Measurements from ENCODE around the gene CNN2.

CNN2 gene

DNA sequence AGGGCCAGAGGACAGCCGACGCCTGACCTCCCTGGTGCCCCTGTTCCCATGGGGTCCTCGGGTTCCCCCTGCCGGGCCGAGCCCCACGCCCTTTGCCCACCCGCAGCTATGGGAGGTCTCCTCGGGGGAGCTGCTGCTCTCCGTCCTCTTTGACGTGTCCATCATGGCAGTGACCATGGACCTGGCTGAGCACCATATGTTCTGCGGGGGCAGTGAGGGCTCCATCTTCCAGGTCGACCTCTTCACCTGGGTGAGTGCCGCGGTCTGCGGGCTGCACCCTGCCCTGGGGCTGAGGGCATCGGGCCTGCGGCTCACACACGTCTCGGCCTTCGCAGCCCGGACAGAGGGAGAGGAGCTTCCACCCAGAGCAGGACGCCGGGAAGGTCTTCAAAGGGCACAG lies 35.7 kb upstream of the CNN2 start:
- in situ Hi-C loops (cut with HindIII; ENCODE audit: low sequenced_read_pairs): no loop called here
- no peak for DNase-seq (ENCODE audit: low read depth)
- TF ChIP-seq, protein P1, sequence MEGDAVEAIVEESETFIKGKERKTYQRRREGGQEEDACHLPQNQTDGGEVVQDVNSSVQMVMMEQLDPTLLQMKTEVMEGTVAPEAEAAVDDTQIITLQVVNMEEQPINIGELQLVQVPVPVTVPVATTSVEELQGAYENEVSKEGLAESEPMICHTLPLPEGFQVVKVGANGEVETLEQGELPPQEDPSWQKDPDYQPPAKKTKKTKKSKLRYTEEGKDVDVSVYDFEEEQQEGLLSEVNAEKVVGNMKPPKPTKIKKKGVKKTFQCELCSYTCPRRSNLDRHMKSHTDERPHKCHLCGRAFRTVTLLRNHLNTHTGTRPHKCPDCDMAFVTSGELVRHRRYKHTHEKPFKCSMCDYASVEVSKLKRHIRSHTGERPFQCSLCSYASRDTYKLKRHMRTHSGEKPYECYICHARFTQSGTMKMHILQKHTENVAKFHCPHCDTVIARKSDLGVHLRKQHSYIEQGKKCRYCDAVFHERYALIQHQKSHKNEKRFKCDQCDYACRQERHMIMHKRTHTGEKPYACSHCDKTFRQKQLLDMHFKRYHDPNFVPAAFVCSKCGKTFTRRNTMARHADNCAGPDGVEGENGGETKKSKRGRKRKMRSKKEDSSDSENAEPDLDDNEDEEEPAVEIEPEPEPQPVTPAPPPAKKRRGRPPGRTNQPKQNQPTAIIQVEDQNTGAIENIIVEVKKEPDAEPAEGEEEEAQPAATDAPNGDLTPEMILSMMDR (IDR thresholded peaks at IDR 0.05; ENCODE audit: low read depth, low read length, missing control alignments): no peak
- H3K4me3 ChIP-seq (ENCODE audit: low read depth, low read length): no peak overlapping the region

DNA sequence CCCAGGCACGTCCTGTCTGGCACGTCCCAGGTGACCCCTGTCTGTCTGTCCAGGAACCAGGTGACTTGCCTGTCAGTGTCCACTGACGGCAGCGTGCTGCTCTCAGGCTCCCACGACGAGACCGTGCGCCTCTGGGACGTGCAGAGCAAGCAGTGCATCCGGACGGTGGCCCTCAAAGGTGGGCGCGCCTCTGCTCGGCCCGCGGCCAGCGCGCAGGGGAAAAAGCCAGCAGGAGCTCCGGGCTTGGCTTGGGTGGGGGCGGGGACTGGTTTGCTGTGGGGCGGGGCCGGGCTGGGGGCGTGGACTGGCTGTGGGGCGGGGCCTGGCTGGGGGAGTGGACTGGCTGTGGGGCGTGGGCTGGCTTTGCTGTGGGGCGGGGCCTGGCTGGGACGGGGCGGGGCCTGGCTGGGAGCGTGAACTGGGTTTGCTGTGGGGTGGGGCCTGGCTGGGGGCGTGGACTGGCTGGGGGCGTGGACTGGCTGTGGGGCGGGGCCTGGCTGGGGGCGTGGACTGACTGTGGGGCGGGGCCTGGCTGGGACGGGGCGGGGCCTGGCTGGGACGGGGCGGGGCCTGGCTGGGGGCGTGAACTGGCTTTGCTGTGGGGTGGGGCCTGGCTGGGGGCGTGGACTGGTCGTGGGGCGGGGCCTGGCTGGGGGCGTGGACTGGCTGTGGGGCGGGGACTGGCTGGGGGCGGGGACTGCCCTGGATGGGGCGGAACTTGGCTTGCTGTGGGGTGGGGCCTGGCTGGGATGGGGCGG lies 35.1 kb upstream of the CNN2 start:
- TF ChIP-seq, protein P1 (IDR thresholded peaks at IDR 0.05; ENCODE audit: low read depth, low read length, missing control alignments): no peak
- H3K4me3 ChIP-seq (ENCODE audit: low read depth, low read length): no peak overlapping the region
- in situ Hi-C loops (cut with HindIII; ENCODE audit: low sequenced_read_pairs): no loop called here
- DNase-seq (ENCODE audit: low read depth): no peak

DNA sequence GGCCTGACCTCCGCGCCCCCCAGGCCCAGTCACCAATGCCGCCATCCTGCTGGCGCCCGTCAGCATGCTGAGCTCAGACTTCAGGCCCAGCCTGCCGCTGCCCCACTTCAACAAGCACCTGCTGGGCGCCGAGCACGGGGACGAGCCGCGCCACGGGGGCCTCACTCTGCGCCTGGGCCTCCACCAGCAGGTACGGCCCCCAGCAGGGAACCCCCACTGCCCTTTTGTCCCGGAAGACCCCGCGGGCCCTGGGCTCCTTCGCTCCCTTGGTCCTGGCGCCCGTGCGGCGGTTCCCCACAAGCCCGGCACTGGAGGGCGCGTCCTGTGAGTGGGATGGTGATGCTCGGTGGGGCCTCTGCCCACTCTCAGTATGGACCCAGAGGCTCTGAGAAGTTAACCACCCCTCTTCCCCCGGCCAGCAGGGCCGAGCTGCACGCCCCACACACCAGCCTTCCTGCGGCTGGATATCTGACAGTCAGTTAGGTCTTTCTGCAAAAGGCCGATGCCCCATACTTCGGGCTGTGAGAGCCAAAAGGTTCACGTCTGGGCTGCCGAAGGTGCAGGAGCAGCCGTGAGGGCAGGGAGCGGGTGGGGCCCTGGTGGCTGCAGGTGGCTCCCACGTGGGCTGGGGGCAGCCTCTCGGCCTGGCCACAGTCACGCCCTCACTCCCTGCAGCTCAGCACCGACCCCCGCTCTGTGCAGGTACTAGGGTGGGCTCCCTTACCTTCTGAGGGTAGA lies 34.3 kb upstream of the CNN2 start:
- no peak overlapping the region for H3K4me3 ChIP-seq (ENCODE audit: low read depth, low read length)
- no peak for DNase-seq (ENCODE audit: low read depth)
- TF ChIP-seq, protein P1 (IDR thresholded peaks at IDR 0.05; ENCODE audit: low read depth, low read length, missing control alignments): no peak
- in situ Hi-C loops (cut with HindIII; ENCODE audit: low sequenced_read_pairs): no loop called here

DNA sequence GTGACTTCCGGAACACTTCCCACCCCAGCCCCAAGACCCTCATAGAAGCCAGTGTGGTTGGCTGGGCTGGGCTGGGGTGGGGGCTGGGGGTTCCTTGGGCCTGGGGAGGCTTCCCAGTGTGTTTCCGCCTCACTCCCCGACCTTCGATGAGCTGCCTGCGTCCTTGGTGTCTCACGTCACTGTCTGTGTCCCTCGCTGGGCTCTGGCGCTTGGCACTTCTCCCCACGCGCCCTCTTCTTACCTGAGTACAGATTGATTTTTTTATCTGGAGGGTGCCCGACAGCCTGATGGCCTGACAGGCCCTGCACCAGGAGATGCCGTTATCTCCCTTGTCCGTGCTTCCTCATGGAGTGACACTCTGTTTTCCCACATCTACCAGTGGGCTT lies 33.7 kb upstream of the CNN2 start:
- no peak for DNase-seq (ENCODE audit: low read depth)
- H3K4me3 ChIP-seq (ENCODE audit: low read depth, low read length): no peak overlapping the region
- TF ChIP-seq, protein P1 (IDR thresholded peaks at IDR 0.05; ENCODE audit: low read depth, low read length, missing control alignments): no peak
- in situ Hi-C loops (cut with HindIII; ENCODE audit: low sequenced_read_pairs): no loop called here

DNA sequence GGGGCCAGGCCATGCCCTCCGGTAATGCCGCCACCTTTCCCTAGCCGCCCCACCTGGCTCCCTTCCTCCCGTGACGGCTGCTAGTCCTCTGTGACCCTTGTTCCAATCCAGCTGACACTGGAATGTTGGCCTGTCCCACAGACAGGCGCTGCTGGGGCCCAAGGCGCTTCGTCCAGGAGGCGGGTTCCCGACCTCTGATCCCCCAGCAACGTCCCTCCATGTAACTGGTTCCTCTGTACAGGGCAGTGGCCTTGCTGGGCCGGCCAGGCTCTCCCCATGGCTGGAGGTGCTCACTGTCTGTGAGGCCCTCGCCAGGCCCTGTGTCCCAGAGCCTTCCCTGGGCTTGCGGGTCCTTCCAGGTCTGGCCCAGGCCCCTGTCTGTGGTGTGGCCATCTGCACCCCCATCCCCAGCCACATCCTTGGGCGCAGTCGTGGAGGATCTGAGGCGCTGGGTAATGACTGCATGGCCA lies 33.0 kb upstream of the CNN2 start:
- TF ChIP-seq, protein P1 (IDR thresholded peaks at IDR 0.05; ENCODE audit: low read depth, low read length, missing control alignments): no peak
- no peak for DNase-seq (ENCODE audit: low read depth)
- H3K4me3 ChIP-seq (ENCODE audit: low read depth, low read length): no peak overlapping the region
- in situ Hi-C loops (cut with HindIII; ENCODE audit: low sequenced_read_pairs): no loop called here

DNA sequence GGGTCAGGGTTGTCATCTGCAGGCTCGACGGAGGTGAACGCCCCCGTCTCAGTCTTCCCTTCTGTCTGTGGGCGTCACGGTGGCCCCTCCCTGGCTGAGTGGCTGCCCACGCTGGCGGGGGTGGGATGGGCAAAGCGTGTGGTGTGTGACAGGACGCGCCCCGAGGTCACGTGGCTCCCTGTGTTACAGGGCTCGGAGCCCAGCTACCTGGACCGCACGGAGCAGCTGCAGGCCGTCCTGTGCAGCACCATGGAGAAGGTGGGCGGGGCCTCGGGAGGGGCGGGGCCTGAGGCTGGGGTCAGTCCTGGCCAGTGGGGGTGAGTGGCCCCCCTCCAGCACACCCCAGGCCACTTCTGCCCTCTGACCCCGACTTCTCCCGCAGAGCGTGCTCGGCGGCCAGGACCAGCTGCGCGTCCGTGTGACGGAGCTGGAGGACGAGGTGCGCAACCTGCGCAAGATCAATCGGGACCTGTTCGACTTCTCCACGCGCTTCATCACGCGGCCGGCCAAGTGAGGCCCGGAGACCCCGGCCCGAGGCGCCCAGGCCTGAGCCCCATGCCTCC lies 32.5 kb upstream of the CNN2 start:
- DNase-seq (ENCODE audit: low read depth): no peak
- TF ChIP-seq, protein P1 (IDR thresholded peaks at IDR 0.05; ENCODE audit: low read depth, low read length, missing control alignments): no peak
- in situ Hi-C loops (cut with HindIII; ENCODE audit: low sequenced_read_pairs): no loop called here
- no peak overlapping the region for H3K4me3 ChIP-seq (ENCODE audit: low read depth, low read length)
